Activated CD4-positive, alpha-beta T cell treated with anti-CD3 and anti-CD28 coated beads, Interleukin-2, amount 50 U/mL, for 4 hours (primary cell): ENCODE data around the gene SHISA5.

Experiments
- DNase-seq, 2 experiments: peaks; one replicate each; pipeline ENCODE4 v3.0.0-alpha.2; 2020

The SHISA5 gene

GRCh38 chr3:48429317-48429959, 74.5 kb downstream of the SHISA5 start:
- DNase-seq: peak; percentile 56 to 60

- no peak for DNase-seq
Measured at GRCh38 chr3:48428572-48429316, 75.2 kb downstream of the SHISA5 start.

- DNase-seq: no peak
Measured at GRCh38 chr3:48428088-48428571, 75.8 kb downstream of the SHISA5 start.

GRCh38 chr3:48427630-48427962, 76.4 kb downstream of the SHISA5 start:
- no peak for DNase-seq

- no peak for DNase-seq
Measured at GRCh38 chr3:48426944-48427629, 76.9 kb downstream of the SHISA5 start.

- no peak for DNase-seq
Measured at GRCh38 chr3:48426401-48426909, 77.5 kb downstream of the SHISA5 start.

GRCh38 chr3:48425281-48425812, 78.6 kb downstream of the SHISA5 start:
- DNase-seq: no peak

GRCh38 chr3:48423883-48424695, 79.9 kb downstream of the SHISA5 start:
- DNase-seq: no peak

GRCh38 chr3:48423241-48423882, 80.6 kb downstream of the SHISA5 start:
- no peak for DNase-seq

GRCh38 chr3:48422681-48423080, 81.3 kb downstream of the SHISA5 start:
- DNase-seq: no peak

- no peak for DNase-seq
Measured at GRCh38 chr3:48422272-48422671, 81.7 kb downstream of the SHISA5 start.

GRCh38 chr3:48420561-48420960, 83.4 kb downstream of the SHISA5 start:
- DNase-seq: no peak

- DNase-seq: no peak
Measured at GRCh38 chr3:48419597-48419996, 84.4 kb downstream of the SHISA5 start.

- DNase-seq: no peak
Measured at GRCh38 chr3:48419149-48419548, 84.8 kb downstream of the SHISA5 start.

- DNase-seq: no peak
Measured at GRCh38 chr3:48418651-48419050, 85.3 kb downstream of the SHISA5 start.

- DNase-seq: no peak
Measured at GRCh38 chr3:48418140-48418539, 85.8 kb downstream of the SHISA5 start.
